ENCODE results near the gene TFR2. TPM values are rescaled to one million over a fixed set of nuclear protein-coding genes. Genes with fewer than 3 reads are reported as not detected.

Gene TFR2
- total and polyA plus RNA-seq, 2 of the 4 experiments (the other 2 are of a cell fraction): 0.18 to 0.50 TPM

DNA sequence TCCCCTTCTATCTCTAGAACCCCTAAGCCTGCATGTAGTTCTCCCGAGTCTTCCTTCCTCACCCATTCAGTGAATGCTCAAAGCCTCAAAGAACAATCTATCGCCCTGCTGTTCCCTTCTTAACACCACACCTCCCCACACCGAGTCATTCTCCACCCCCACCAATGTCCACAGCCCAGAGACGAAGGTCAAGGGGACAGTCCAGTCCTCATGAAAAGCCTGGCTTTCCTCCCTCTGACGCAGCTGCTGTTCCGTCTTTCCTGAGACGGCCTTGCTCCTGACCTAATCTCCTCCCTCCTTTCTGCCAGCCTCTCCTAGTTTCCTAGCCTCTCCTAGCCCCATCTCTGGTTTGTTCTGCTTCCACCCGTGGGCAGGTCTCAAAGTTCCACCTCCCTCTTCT lies 19.8 kb downstream of the TFR2 start:
- ATAC-seq (ENCODE audit: low read depth) (no peak), DNase-seq (no peak)
- no peak overlapping the region for H3K23ac ChIP-seq (ENCODE audit: low read depth, low read length)
- H3K4me2 ChIP-seq (ENCODE audit: low read depth, low read length): no peak overlapping the region
- no TSS peak for BruUV-seq (replicated peaks)
- no peaks in the 10 kb centered on the region; a peak in 1 of 4 replicates for H3K79me1 ChIP-seq (ENCODE audit: low read depth in 1 of 2, low read length in 2 of 2)
- no peak overlapping the region for H3K18ac ChIP-seq (ENCODE audit: low read depth, low read length)
- H4K20me1 ChIP-seq (ENCODE audit: insufficient read depth, low read length): no peaks in the 10 kb centered on the region; the same call in 1 of the 2 replicates
- H2AK9ac ChIP-seq (replicated peaks; ENCODE audit: low read depth, low read length, poor library complexity): no peak overlapping the region
- POLR2A ChIA-PET (ENCODE audit: unreplicated experiment): no interaction called here
- no peak overlapping the region for H3K9ac ChIP-seq (ENCODE audit: low read depth, low read length)
- no peak overlapping the region for H2BK20ac ChIP-seq (ENCODE audit: low read depth, low read length)
- no peak overlapping the region for H3K4me3 ChIP-seq (ENCODE audit: insufficient read depth, low read depth, low read length)
- H2AK5ac ChIP-seq (ENCODE audit: low read depth, low read length): no peak overlapping the region
- no peak overlapping the region for H3K27ac ChIP-seq (ENCODE audit: insufficient read depth, low read length)
- 81% methylated on average over 8 of the region's 8 CpGs; no CpG with 5 or more reads in 1 of the 2 experiments for WGBS, 2 experiments (ENCODE audit: extremely low coverage in 2 of 2, insufficient read length in 1 of 2)
- intact Hi-C loops (cut with micrococcal nuclease): no loop called here
- in situ Hi-C loops (cut with MboI; ENCODE audit: low sequenced_read_pairs): no loop called here
- dilution Hi-C loops (cut with HindIII; ENCODE audit: low sequenced_read_pairs, unreplicated experiment): no loop called here
- no peaks in the 10 kb centered on the region for H3K9me3 ChIP-seq (ENCODE audit: control insufficient read depth, insufficient read depth, low read length)
- TF ChIP-seq RAD21 (IDR thresholded peaks at IDR 0.05; ENCODE audit: low read length) (no peak), MAZ (IDR thresholded peaks at IDR 0.05; ENCODE audit: borderline replicate concordance, low read depth, low read length) (no peak), MXI1 (IDR thresholded peaks at IDR 0.05; ENCODE audit: borderline replicate concordance, low read depth, low read length) (no peak)
- TF ChIP-seq, protein P1, sequence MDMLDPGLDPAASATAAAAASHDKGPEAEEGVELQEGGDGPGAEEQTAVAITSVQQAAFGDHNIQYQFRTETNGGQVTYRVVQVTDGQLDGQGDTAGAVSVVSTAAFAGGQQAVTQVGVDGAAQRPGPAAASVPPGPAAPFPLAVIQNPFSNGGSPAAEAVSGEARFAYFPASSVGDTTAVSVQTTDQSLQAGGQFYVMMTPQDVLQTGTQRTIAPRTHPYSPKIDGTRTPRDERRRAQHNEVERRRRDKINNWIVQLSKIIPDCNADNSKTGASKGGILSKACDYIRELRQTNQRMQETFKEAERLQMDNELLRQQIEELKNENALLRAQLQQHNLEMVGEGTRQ (IDR thresholded peaks at IDR 0.05; ENCODE audit: low read depth, low read length): no peak
- TF ChIP-seq, protein P2, sequence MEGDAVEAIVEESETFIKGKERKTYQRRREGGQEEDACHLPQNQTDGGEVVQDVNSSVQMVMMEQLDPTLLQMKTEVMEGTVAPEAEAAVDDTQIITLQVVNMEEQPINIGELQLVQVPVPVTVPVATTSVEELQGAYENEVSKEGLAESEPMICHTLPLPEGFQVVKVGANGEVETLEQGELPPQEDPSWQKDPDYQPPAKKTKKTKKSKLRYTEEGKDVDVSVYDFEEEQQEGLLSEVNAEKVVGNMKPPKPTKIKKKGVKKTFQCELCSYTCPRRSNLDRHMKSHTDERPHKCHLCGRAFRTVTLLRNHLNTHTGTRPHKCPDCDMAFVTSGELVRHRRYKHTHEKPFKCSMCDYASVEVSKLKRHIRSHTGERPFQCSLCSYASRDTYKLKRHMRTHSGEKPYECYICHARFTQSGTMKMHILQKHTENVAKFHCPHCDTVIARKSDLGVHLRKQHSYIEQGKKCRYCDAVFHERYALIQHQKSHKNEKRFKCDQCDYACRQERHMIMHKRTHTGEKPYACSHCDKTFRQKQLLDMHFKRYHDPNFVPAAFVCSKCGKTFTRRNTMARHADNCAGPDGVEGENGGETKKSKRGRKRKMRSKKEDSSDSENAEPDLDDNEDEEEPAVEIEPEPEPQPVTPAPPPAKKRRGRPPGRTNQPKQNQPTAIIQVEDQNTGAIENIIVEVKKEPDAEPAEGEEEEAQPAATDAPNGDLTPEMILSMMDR (conservative IDR thresholded peaks at IDR 0.05; ENCODE audit: low read depth, low read length): no peak
- no peak overlapping the region for H2BK15ac ChIP-seq (ENCODE audit: low read depth, low read length)
- no peak overlapping the region for H3K4ac ChIP-seq (ENCODE audit: low read depth, low read length)
- no peak overlapping the region for H2BK120ac ChIP-seq (ENCODE audit: low read depth, low read length)
- peaks cover 4% of the 10 kb centered on the region for H3K36me3 ChIP-seq (ENCODE audit: control insufficient read depth, insufficient read depth, low read length)
- H3K56ac ChIP-seq (ENCODE audit: extremely low read depth, insufficient read depth, low read length): no peak overlapping the region
- H2BK5ac ChIP-seq (ENCODE audit: low read depth, low read length, poor library complexity, severe bottlenecking): no peak overlapping the region
- H4K8ac ChIP-seq (ENCODE audit: low read depth in 2 of 2, low read length in 2 of 2): no peak overlapping the region
- H3K14ac ChIP-seq (replicated peaks; ENCODE audit: low read depth, low read length): no peak overlapping the region
- CTCF ChIA-PET: no interaction called here
- no peak overlapping the region for H4K91ac ChIP-seq (ENCODE audit: insufficient read depth, low read depth, low read length)
- H3K9me1 ChIP-seq (ENCODE audit: insufficient read depth, low read length): peaks cover 7% of the 10 kb centered on the region
- H3K27me3 ChIP-seq (ENCODE audit: control insufficient read depth, insufficient read depth, low read length): no peaks in the 10 kb centered on the region
- no peak overlapping the region for H4K5ac ChIP-seq (ENCODE audit: low read depth, low read length)
- no peaks in the 10 kb centered on the region for H3K4me1 ChIP-seq (ENCODE audit: control insufficient read depth, insufficient read depth, low read length)
- no peak overlapping the region for H2AFZ ChIP-seq (replicated peaks; ENCODE audit: low read length, poor library complexity)

All from IMR-90 (cell line).